SK-N-MC (cell line): ENCODE measurements around the gene GRB7.
"Not testable (repeated sequence)": the region's sequence is repeated elsewhere in the genome, so short reads cannot be mapped to it uniquely, and the experiment has no call there.

Source experiments
- DNase-seq: peaks from one replicate; pipeline ENCODE4 v3.0.0-alpha.2; 2011; ENCODE audit warnings: low read depth, low spot score
- H3K27ac ChIP-seq: fragments of 200-600 bp; sonication (generic); 2 replicates; pipeline ENCODE4 v1.5.1; 2016; ENCODE audit warnings: mixed run types
- H3K36me3 ChIP-seq: fragments of 200-600 bp; sonication (generic); 2 replicates; pipeline ENCODE4 v1.6.1; 2017; ENCODE audit warnings: antibody characterized with exemption, low read length, mixed read lengths; ENCODE audit not compliant: insufficient read depth
- H3K4me3 ChIP-seq: fragments of 200-600 bp; sonication (generic); 2 replicates; pipeline ENCODE4 v1.5.1; 2016
- H3K9ac ChIP-seq: fragments of 200-600 bp; sonication (generic); 2 replicates; pipeline ENCODE4 v1.8.0; 2017; ENCODE audit warnings: mixed run types, mixed read lengths; ENCODE audit not compliant: insufficient read length
- H3K9me3 ChIP-seq: fragments of 200-600 bp; sonication (generic); 2 replicates; pipeline ENCODE4 v1.6.1; 2017; ENCODE audit warnings: low read depth, mild to moderate bottlenecking, antibody characterized with exemption, low read length, moderate library complexity, mixed read lengths
- EZH2 ChIP-seq: fragments of 200-600 bp; sonication (generic); IDR thresholded peaks from one replicate; pipeline ENCODE4 v1.6.1; 2017; ENCODE audit warnings: antibody characterized with exemption
- FOXP2 ChIP-seq: optimal IDR thresholded peaks from 2 replicates; pipeline ENCODE3; 2011; ENCODE audit warnings: mild to moderate bottlenecking, moderate library complexity; ENCODE audit not compliant: insufficient read depth; ENCODE audit errors: extremely low read length, control extremely low read depth
- POLR2AphosphoS5 ChIP-seq: IDR thresholded peaks from 2 replicates; pipeline ENCODE4 v1.6.1; 2012; ENCODE audit warnings: mild to moderate bottlenecking, low read depth, low read length, borderline replicate concordance

Gene GRB7

GRCh38 chr17:39742856-39743436, 5.2 kb downstream of the GRB7 start:
- no peak overlapping the region for H3K4me3 ChIP-seq
- no peaks in the 10 kb centered on the region for H3K36me3 ChIP-seq
- no peak for DNase-seq
- H3K9ac ChIP-seq: no peak overlapping the region
- TF ChIP-seq FOXP2 (no peak), POLR2AphosphoS5 (no peak), EZH2 (no peak)
- H3K9me3 ChIP-seq: no peaks in the 10 kb centered on the region
- no peak overlapping the region for H3K27ac ChIP-seq

- Histone ChIP-seq H3K9me3 (no peaks in the 10 kb centered on the region), H3K9ac (no peak overlapping the region), H3K36me3 (no peaks in the 10 kb centered on the region), H3K27ac (no peak overlapping the region), H3K4me3 (no peak overlapping the region)
- DNase-seq: no peak
- TF ChIP-seq POLR2AphosphoS5: no peak
- no peak for TF ChIP-seq FOXP2
Observed at GRCh38 chr17:39744075-39744835, 6.5 kb downstream of the GRB7 start.

GRCh38 chr17:39744836-39745215, 7.1 kb downstream of the GRB7 start:
- Histone ChIP-seq H3K4me3 (no peak overlapping the region), H3K9ac (no peak overlapping the region), H3K9me3 (no peaks in the 10 kb centered on the region), H3K36me3 (no peaks in the 10 kb centered on the region), H3K27ac (no peak overlapping the region)
- TF ChIP-seq EZH2: no peak
- no peak for TF ChIP-seq FOXP2
- no peak for TF ChIP-seq POLR2AphosphoS5
- no peak for DNase-seq

DNA sequence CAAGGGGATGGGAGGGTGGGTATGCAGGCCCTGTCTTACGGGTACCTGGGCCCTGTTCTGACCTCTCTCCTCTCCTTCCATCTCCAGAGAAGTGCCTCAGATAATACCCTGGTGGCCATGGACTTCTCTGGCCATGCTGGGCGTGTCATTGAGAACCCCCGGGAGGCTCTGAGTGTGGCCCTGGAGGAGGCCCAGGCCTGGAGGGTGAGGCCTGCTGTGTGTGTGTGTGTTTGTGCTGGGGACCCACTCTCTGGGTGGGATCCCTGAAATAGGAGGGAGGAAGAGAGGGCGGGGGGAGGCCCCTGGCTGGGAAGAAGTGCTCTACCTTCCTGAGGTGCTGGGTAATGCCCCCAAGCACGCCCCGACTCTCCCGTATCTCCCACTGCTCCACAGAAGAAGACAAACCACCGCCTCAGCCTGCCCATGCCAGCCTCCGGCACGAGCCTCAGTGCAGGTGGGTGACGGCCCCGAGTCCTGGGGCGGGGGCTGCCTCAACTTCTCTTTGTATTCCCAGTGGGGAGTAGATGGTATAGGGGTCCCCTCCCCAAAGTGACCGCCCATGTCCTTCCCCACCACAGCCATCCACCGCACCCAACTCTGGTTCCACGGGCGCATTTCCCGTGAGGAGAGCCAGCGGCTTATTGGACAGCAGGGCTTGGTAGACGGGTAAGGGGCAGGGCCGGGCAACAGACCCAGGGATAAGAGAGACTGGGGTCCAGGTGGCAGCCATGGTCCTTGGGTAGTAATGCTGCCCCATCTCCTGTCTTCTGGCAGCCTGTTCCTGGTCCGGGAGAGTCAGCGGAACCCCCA, 7.8 kb downstream of the GRB7 start:
- no peaks in the 10 kb centered on the region for H3K9me3 ChIP-seq
- TF ChIP-seq POLR2AphosphoS5 (no peak), EZH2 (no peak), FOXP2 (no peak)
- no peak overlapping the region for H3K27ac ChIP-seq
- DNase-seq: no peak
- H3K9ac ChIP-seq: no peak overlapping the region
- H3K4me3 ChIP-seq: no peak overlapping the region
- no peaks in the 10 kb centered on the region for H3K36me3 ChIP-seq

DNA sequence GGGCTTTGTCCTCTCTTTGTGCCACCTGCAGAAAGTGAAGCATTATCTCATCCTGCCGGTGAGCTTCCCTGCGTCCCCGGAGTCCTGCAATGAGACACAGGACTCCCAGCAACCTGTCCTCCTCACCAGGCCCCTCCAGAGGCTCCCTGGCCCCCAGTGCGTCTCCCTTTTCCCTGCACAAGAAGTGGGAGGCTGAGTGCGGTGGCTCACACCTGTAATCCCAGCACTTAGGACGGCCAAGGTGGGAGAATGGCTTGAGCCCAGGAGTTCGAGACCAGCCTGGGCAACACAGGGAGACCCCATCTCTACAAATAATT, 8.4 kb downstream of the GRB7 start:
- no peaks in the 10 kb centered on the region for H3K36me3 ChIP-seq
- TF ChIP-seq EZH2 (no peak), POLR2AphosphoS5 (no peak), FOXP2 (no peak)
- no peak overlapping the region for H3K9ac ChIP-seq
- no peak for DNase-seq
- H3K4me3 ChIP-seq: no peak overlapping the region
- no peaks in the 10 kb centered on the region for H3K9me3 ChIP-seq
- no peak overlapping the region for H3K27ac ChIP-seq

DNA sequence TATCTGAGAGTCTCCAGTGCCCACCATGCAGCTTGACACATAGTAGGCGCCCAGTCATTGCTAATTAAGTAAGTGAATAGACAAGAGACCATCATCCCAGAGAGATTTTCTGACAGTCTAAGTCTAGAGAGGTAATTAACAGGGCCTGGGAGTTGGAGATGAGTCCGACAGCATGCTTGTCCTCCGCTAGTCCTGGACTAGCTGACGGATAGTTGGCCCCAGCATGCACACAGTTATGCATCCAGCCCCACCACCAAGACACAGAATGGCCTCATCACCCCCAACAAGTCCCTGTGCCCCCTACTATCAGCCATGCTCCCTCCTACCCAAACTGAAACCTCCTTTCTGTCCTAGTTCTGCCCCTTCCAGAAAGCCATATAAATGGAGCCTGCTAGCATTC, 10.0 kb downstream of the GRB7 start:
- Histone ChIP-seq H3K27ac (no peak overlapping the region), H3K4me3 (no peak overlapping the region), H3K9ac (no peak overlapping the region), H3K9me3 (no peaks in the 10 kb centered on the region), H3K36me3 (no peaks in the 10 kb centered on the region)
- no peak for TF ChIP-seq FOXP2
- no peak for TF ChIP-seq POLR2AphosphoS5
- no peak for TF ChIP-seq EZH2
- DNase-seq: no peak

- H3K4me3 ChIP-seq, H3K9ac ChIP-seq, H3K9me3 ChIP-seq, DNase-seq, H3K27ac ChIP-seq, H3K36me3 ChIP-seq: not testable (repeated sequence)
Observed at GRCh38 chr17:39748444-39749034, 10.8 kb downstream of the GRB7 start.

GRCh38 chr17:39750131-39751015, 12.6 kb downstream of the GRB7 start:
- Histone ChIP-seq H3K27ac (no peak overlapping the region), H3K36me3 (no peaks in the 10 kb centered on the region), H3K9me3 (no peaks in the 10 kb centered on the region), H3K4me3 (no peak overlapping the region), H3K9ac (no peak overlapping the region)
- DNase-seq: no peak
- TF ChIP-seq FOXP2: no peak
- no peak for TF ChIP-seq EZH2
- TF ChIP-seq POLR2AphosphoS5: no peak
